Hepatocyte (in vitro differentiated cells): ENCODE data around the gene IFT88.

ENCODE experiments used
- CTCF ChIP-seq: fragments of 200-600 bp; sonication (generic); IDR thresholded peaks from 2 replicates; pipeline ENCODE4 v1.5.1; 2016; ENCODE audit warnings: antibody characterized with exemption, mild to moderate bottlenecking; ENCODE audit not compliant: poor library complexity
- EZH2 ChIP-seq: fragments of 200-600 bp; sonication (generic); IDR thresholded peaks from 2 replicates; pipeline ENCODE4 v1.6.1; 2016; ENCODE audit warnings: antibody characterized with exemption, mild to moderate bottlenecking, borderline replicate concordance

DNA sequence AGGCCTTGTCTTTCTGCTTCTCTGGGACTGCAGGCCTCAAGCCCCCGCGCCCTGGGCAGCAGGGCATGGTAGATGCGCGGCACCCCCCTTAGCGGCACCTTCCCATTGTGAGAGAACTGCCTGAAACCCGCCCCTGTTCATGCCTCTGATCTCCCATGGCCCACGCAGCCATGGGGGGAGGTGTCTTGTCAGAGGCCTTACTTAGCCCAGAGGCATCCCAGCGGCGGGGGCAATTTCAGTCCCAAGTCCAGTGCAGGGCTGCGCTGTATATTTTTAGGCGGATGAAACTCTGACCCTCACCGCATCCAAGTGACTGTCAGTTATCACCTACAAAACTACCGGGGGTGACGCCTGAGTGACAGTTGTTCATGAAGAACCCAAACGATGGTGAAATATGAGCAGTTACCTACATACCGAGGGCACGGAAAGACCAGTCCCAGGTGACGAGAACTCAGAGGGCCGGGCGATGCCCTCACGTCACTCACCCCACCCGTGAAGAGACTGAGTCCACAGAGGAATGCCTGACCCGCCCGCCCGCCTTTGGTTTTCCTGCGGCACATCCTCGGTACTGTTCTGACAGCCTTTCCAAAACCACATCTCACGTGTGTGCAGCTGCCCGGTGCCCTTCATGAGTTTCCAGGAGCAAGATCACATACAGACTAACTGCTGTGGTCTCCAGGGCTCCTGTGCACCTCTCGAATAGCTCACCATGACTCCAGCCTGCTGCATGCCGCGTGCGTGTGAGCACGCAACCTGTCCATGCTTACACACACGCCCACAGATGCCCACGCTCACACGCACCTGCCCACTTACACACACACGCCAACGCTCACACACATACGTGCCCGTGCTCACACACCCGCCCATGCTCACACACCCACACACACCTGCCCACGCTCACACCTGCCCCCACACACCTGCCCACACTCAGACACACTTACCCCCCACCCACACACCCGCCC is 150.9 kb downstream of the IFT88 start:
- TF ChIP-seq CTCF (no peak), EZH2 (no peak)
